Panc1 (cell line): Measurements from ENCODE around the gene TWIST2.

Source experiments
- POLR2AphosphoS5 ChIP-seq: IDR thresholded peaks from 2 replicates; pipeline ENCODE4 v1.6.1; 2012; ENCODE audit warnings: mild to moderate bottlenecking, low read depth, low read length, moderate library complexity
- SIN3A ChIP-seq: IDR thresholded peaks from 2 replicates; pipeline ENCODE4 v1.6.1; 2012; ENCODE audit warnings: low read depth, mild to moderate bottlenecking, low read length, moderate library complexity, borderline replicate concordance; ENCODE audit not compliant: insufficient read depth
- TF ChIP-seq, protein P1 (sequence below): fragments of 450-650 bp; IDR thresholded peaks from 2 replicates; pipeline ENCODE4 v1.5.1; 2017; ENCODE audit warnings: mild to moderate bottlenecking
- TF ChIP-seq, protein P2 (sequence below), 2 experiments: IDR thresholded peaks; 2 replicates each; pipeline ENCODE4 v1.6.1; 2011 to 2012; ENCODE audit warnings: low read depth in 2 of 2, control low read depth in 1 of 2, low read length in 1 of 2, mild to moderate bottlenecking in 1 of 2, moderate library complexity in 1 of 2; ENCODE audit not compliant: insufficient read depth in 1 of 2

DNA sequence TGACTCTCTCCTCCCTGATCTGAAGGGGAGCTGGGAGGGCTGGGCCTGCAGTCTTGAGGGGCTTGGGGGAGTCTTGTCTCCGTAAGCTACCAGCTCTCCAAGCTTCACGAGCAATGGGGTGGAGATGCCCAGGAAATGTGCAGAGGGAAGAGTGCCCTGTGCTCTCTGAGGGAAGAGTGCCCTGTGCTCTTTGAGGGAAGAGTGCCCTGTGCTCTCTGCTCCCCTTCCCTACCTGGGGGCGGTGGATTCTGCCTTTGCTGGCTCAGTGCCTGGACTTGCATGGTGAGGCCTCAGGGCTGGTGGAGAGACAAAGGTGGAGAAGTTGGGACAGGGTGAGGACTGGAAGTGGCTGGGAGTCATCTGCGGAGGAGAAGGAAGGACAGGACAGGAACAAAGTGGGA lies 72.7 kb downstream of the TWIST2 start:
- TF ChIP-seq, protein P1, sequence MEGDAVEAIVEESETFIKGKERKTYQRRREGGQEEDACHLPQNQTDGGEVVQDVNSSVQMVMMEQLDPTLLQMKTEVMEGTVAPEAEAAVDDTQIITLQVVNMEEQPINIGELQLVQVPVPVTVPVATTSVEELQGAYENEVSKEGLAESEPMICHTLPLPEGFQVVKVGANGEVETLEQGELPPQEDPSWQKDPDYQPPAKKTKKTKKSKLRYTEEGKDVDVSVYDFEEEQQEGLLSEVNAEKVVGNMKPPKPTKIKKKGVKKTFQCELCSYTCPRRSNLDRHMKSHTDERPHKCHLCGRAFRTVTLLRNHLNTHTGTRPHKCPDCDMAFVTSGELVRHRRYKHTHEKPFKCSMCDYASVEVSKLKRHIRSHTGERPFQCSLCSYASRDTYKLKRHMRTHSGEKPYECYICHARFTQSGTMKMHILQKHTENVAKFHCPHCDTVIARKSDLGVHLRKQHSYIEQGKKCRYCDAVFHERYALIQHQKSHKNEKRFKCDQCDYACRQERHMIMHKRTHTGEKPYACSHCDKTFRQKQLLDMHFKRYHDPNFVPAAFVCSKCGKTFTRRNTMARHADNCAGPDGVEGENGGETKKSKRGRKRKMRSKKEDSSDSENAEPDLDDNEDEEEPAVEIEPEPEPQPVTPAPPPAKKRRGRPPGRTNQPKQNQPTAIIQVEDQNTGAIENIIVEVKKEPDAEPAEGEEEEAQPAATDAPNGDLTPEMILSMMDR: no peak
- no peak for TF ChIP-seq POLR2AphosphoS5
- TF ChIP-seq, protein P2, sequence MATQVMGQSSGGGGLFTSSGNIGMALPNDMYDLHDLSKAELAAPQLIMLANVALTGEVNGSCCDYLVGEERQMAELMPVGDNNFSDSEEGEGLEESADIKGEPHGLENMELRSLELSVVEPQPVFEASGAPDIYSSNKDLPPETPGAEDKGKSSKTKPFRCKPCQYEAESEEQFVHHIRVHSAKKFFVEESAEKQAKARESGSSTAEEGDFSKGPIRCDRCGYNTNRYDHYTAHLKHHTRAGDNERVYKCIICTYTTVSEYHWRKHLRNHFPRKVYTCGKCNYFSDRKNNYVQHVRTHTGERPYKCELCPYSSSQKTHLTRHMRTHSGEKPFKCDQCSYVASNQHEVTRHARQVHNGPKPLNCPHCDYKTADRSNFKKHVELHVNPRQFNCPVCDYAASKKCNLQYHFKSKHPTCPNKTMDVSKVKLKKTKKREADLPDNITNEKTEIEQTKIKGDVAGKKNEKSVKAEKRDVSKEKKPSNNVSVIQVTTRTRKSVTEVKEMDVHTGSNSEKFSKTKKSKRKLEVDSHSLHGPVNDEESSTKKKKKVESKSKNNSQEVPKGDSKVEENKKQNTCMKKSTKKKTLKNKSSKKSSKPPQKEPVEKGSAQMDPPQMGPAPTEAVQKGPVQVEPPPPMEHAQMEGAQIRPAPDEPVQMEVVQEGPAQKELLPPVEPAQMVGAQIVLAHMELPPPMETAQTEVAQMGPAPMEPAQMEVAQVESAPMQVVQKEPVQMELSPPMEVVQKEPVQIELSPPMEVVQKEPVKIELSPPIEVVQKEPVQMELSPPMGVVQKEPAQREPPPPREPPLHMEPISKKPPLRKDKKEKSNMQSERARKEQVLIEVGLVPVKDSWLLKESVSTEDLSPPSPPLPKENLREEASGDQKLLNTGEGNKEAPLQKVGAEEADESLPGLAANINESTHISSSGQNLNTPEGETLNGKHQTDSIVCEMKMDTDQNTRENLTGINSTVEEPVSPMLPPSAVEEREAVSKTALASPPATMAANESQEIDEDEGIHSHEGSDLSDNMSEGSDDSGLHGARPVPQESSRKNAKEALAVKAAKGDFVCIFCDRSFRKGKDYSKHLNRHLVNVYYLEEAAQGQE (IDR thresholded peaks at IDR 0.05; ENCODE audit: insufficient read depth in 1 of 2, low read depth in 2 of 2, low read length in 1 of 2): no peak
- no peak for TF ChIP-seq SIN3A
